Right lobe of liver (tissue), 4 donors: ENCODE measurements around the gene DLG5.
"Not testable (repeated sequence)": the region's sequence is repeated elsewhere in the genome, so short reads cannot be mapped to it uniquely, and the experiment has no call there.

ENCODE experiments used
- POLR2A ChIP-seq: fragments of 450-650 bp; IDR thresholded peaks from one replicate; pipeline ENCODE4 v1.6.1; 2017; ENCODE audit warnings: antibody characterized with exemption, mild to moderate bottlenecking
- TF ChIP-seq, protein P1 (sequence below), 4 donors: fragments of 200-600 bp in 3 of 4; fragments of 450-650 bp in 1 of 4; IDR thresholded peaks; one replicate each; pipeline versions ENCODE4 v1.5.1 to v1.8.0; 2016 to 2022; ENCODE audit warnings: antibody characterized with exemption in 4 of 4, mild to moderate bottlenecking in 2 of 4
- donor health status: DM: no; HTN: no; CAD: no.
- donor health status: DM: no; HTN: no; CAD: no.
- donor health status: DM: no; HTN: yes; CAD: no.

DNA sequence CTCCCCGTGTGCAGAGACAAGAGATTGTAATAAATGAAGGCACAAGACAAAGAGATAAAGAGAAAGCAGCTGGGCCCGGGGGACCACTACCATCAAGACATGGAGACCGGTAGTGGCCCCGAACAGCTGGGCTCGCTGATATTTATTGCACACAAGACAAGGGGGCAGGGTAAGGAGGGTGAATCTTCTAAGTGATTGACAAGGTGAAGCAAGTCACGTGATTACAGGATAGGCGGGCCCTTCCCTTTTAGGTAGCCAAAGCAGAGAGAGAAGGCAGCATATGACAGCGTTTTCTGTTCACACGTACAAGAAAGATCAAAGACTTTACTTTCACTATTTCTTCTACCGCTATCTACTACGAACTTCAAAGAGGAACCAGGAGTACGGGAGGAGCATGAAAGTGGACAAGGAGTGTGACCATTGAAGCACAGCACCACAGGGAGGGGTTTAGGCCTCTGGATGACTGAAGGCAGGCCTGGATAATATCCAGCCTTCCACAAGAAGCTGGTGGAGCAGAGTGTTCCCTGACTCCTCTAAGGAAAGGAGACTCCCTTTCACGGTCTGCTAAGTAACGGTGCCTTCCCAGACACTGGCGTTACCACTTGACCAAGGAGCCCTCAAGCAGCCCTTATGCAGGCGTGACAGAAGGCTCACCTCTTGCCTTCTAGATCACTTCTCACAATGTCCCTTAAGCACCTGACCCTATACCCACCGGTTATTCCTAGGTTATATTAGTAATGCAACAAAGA, 153.5 kb downstream of the DLG5 start:
- not testable (repeated sequence) for TF ChIP-seq POLR2A
- TF ChIP-seq, protein P1, sequence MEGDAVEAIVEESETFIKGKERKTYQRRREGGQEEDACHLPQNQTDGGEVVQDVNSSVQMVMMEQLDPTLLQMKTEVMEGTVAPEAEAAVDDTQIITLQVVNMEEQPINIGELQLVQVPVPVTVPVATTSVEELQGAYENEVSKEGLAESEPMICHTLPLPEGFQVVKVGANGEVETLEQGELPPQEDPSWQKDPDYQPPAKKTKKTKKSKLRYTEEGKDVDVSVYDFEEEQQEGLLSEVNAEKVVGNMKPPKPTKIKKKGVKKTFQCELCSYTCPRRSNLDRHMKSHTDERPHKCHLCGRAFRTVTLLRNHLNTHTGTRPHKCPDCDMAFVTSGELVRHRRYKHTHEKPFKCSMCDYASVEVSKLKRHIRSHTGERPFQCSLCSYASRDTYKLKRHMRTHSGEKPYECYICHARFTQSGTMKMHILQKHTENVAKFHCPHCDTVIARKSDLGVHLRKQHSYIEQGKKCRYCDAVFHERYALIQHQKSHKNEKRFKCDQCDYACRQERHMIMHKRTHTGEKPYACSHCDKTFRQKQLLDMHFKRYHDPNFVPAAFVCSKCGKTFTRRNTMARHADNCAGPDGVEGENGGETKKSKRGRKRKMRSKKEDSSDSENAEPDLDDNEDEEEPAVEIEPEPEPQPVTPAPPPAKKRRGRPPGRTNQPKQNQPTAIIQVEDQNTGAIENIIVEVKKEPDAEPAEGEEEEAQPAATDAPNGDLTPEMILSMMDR (IDR thresholded peaks at IDR 0.05), result not testable (repeated sequence)
